Activated naive CD8-positive, alpha-beta T cell treated with anti-CD3 and anti-CD28 coated beads for 36 hours (primary cell): ENCODE measurements around the gene DES. TPM values are rescaled to one million over a fixed set of nuclear protein-coding genes. Genes with fewer than 3 reads are reported as not detected.

Source experiments
- DNase-seq: peaks from one replicate; pipeline ENCODE4 v3.0.0; 2021
- H3K27ac Mint-ChIP-seq: one replicate; pipeline ENCODE4 v1.8.0; 2022; ENCODE audit warnings: mild to moderate bottlenecking, moderate library complexity, mixed read lengths
- H3K27me3 Mint-ChIP-seq: one replicate; pipeline ENCODE4 v1.8.0; 2022; ENCODE audit warnings: mild to moderate bottlenecking, mixed read lengths
- H3K36me3 Mint-ChIP-seq: one replicate; pipeline ENCODE4 v1.8.0; 2021; ENCODE audit warnings: mild to moderate bottlenecking, mixed read lengths
- H3K4me1 Mint-ChIP-seq: one replicate; pipeline ENCODE4 v1.8.0; 2021; ENCODE audit warnings: mixed read lengths
- H3K4me3 Mint-ChIP-seq: one replicate; pipeline ENCODE4 v1.8.0; 2022; ENCODE audit warnings: mild to moderate bottlenecking, moderate library complexity, mixed read lengths
- H3K9me3 Mint-ChIP-seq: one replicate; pipeline ENCODE4 v1.8.0; 2022; ENCODE audit warnings: mixed read lengths
- total RNA-seq, 2 experiments: library from RNA; stranded (reverse); gene quantifications; one replicate each; pipeline ENCODE4 v1.2.3, GENCODE V29; 2021

DES gene
- total RNA-seq, 2 experiments from 2014 or later, result 0.26 to 0.39 TPM

DNA sequence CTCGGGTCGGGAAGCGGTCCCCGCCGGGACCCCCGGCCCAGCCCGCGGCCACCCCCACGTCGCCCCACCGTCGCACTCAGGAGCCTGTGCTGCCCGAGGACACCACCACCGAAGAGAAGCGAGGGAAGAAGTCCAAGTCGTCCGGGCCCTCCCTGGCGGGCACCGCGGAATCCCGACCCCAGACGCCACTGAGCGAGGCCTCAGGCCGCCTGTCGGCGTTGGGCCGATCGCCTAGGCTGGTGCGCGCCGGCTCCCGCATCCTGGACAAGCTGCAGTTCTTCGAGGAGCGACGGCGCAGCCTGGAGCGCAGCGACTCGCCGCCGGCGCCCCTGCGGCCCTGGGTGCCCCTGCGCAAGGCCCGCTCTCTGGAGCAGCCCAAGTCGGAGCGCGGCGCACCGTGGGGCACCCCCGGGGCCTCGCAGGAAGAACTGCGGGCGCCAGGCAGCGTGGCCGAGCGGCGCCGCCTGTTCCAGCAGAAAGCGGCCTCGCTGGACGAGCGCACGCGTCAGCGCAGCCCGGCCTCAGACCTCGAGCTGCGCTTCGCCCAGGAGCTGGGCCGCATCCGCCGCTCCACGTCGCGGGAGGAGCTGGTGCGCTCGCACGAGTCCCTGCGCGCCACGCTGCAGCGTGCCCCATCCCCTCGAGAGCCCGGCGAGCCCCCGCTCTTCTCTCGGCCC lies 30.1 kb downstream of the DES start:
- Mint-ChIP-seq H3K27ac (no peak overlapping the region), H3K4me1 (peaks cover 22% of the 10 kb centered on the region), H3K4me3 (peak overlapping the region; percentile 22), H3K27me3 (peaks cover 6% of the 10 kb centered on the region), H3K9me3 (no peaks in the 10 kb centered on the region), H3K36me3 (no peaks in the 10 kb centered on the region)
- peak; percentile 46 for DNase-seq

DNA sequence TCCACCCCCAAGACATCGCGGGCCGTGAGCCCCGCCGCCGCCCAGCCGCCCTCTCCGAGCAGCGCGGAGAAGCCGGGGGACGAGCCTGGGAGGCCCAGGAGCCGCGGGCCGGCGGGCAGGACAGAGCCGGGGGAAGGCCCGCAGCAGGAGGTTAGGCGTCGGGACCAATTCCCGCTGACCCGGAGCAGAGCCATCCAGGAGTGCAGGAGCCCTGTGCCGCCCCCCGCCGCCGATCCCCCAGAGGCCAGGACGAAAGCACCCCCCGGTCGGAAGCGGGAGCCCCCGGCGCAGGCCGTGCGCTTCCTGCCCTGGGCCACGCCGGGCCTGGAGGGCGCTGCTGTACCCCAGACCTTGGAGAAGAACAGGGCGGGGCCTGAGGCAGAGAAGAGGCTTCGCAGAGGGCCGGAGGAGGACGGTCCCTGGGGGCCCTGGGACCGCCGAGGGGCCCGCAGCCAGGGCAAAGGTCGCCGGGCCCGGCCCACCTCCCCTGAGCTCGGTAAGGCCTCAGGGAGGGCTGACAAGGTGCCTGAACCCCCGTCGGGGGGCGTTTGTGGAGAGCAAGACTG lies 30.7 kb downstream of the DES start:
- DNase-seq, result peak; percentile 61
- Mint-ChIP-seq H3K27ac (no peak overlapping the region), H3K4me3 (peak overlapping the region; percentile 47)

GRCh38 chr2:219449609-219450008 lies 31.4 kb downstream of the DES start:
- peaks cover 6% of the 10 kb centered on the region for H3K27me3 Mint-ChIP-seq
- no peak overlapping the region for H3K27ac Mint-ChIP-seq
- H3K36me3 Mint-ChIP-seq, result no peaks in the 10 kb centered on the region
- H3K9me3 Mint-ChIP-seq, result no peaks in the 10 kb centered on the region
- no peak overlapping the region for H3K4me3 Mint-ChIP-seq
- H3K4me1 Mint-ChIP-seq, result peaks cover 22% of the 10 kb centered on the region
- DNase-seq, result no peak

More for the DNA sequence above, 30.7 kb downstream of the DES start:
- H3K27me3 Mint-ChIP-seq, result peaks cover 6% of the 10 kb centered on the region
- H3K9me3 Mint-ChIP-seq, result no peaks in the 10 kb centered on the region
- peaks cover 22% of the 10 kb centered on the region for H3K4me1 Mint-ChIP-seq
- H3K36me3 Mint-ChIP-seq, result no peaks in the 10 kb centered on the region

- no peaks in the 10 kb centered on the region for H3K9me3 Mint-ChIP-seq
- DNase-seq, result no peak
- H3K27ac Mint-ChIP-seq, result no peak overlapping the region
- peaks cover 24% of the 10 kb centered on the region for H3K4me1 Mint-ChIP-seq
- H3K36me3 Mint-ChIP-seq, result no peaks in the 10 kb centered on the region
- H3K4me3 Mint-ChIP-seq, result no peak overlapping the region
- H3K27me3 Mint-ChIP-seq, result peaks cover 6% of the 10 kb centered on the region
Observed at GRCh38 chr2:219451661-219452360, 33.6 kb downstream of the DES start.

GRCh38 chr2:219452361-219453317 lies 34.5 kb downstream of the DES start:
- H3K27ac Mint-ChIP-seq, result no peak overlapping the region
- H3K9me3 Mint-ChIP-seq, result no peaks in the 10 kb centered on the region
- H3K4me1 Mint-ChIP-seq, result peaks cover 24% of the 10 kb centered on the region
- no peak overlapping the region for H3K4me3 Mint-ChIP-seq
- no peaks in the 10 kb centered on the region for H3K36me3 Mint-ChIP-seq
- no peak for DNase-seq
- H3K27me3 Mint-ChIP-seq, result peaks cover 6% of the 10 kb centered on the region

DNA sequence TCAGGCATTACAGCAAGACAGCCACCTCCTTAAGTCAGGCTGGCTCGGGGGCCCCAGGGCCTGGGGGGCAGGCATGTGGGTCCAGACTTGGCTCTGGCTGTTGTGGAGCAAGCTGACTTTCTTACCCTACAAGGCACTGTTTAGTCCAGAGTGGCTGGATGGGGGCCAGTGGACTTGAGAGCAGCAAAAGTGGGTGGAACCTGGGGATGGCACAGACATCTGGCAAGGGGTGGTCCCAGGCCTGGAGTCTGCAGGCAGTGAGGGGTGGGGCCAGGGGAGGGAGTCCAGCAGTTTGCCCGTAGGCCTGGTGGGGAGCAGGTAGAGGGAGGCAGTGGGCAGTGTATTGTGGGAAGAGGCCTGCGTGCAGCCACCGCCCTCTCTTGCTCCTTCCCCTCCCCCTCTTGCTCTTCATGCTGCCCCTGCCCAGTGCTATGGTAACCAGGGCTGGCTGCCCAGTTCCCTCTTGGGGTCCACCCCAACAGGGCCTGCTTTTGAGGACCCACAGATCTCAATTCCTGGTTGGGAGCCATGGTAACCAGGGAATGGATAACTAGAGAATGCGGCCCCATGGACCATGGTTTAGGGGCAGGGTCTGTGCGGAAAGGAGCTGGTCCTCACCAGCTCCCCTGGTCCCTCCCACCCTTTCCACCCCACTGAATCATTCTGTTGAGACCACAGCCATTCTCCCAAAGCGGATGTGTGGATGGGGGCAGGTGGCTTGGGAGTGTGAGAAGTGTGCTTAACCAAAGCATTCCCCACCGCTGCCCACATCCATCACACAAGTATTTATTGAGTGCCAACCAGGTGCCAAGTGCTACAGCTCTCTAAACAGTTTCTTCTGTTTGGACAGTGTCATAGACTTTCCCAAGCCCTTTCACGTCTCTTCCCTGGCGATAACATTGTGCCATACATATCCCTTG lies 35.8 kb downstream of the DES start:
- peaks cover 32% of the 10 kb centered on the region for H3K4me1 Mint-ChIP-seq
- no peak overlapping the region for H3K27ac Mint-ChIP-seq
- no peaks in the 10 kb centered on the region for H3K9me3 Mint-ChIP-seq
- H3K4me3 Mint-ChIP-seq, result no peak overlapping the region
- H3K27me3 Mint-ChIP-seq, result peaks cover 6% of the 10 kb centered on the region
- H3K36me3 Mint-ChIP-seq, result no peaks in the 10 kb centered on the region
- no peak for DNase-seq

GRCh38 chr2:219455581-219455980 lies 37.4 kb downstream of the DES start:
- Mint-ChIP-seq H3K27me3 (no peaks in the 10 kb centered on the region), H3K27ac (no peak overlapping the region), H3K9me3 (no peaks in the 10 kb centered on the region), H3K36me3 (no peaks in the 10 kb centered on the region), H3K4me1 (peaks cover 27% of the 10 kb centered on the region), H3K4me3 (no peak overlapping the region)
- DNase-seq, result no peak

DNA sequence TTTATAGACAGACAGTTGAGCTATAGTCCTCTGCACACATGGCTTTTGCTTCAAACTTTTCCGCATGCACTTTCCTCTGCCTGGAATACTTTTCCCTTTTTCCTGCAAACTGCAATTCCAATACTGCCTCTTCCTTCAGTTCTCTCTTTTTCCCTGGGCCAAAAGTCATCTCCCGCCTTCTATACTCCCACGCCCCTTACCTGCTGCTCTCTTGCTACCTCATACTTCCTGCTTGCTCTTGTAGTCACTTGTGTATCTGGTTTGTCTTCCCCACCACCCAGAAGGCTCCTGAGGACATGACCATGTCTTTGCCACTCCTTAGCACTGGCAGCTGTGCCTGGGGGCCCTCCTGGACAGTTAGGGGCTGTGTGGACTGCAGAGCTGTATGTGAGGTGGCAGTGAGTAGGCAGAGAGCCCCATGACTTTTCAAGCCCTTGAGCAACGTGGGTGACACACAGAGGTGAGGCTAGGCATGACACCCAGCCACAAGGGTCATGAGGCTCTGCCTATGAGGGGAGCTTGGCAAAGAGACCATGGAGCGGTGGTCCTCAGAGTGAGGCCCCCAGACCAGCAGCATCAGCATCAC lies 39.7 kb downstream of the DES start:
- Mint-ChIP-seq H3K4me1 (peaks cover 16% of the 10 kb centered on the region), H3K36me3 (no peaks in the 10 kb centered on the region), H3K27ac (no peak overlapping the region), H3K9me3 (no peaks in the 10 kb centered on the region), H3K4me3 (no peak overlapping the region), H3K27me3 (no peaks in the 10 kb centered on the region)
- DNase-seq, result peak; percentile 36

GRCh38 chr2:219458996-219459395 lies 40.8 kb downstream of the DES start:
- H3K27ac Mint-ChIP-seq, result no peak overlapping the region
- H3K4me3 Mint-ChIP-seq, result no peak overlapping the region
- no peaks in the 10 kb centered on the region for H3K9me3 Mint-ChIP-seq
- no peaks in the 10 kb centered on the region for H3K36me3 Mint-ChIP-seq
- DNase-seq, result no peak
- H3K4me1 Mint-ChIP-seq, result peaks cover 16% of the 10 kb centered on the region
- H3K27me3 Mint-ChIP-seq, result no peaks in the 10 kb centered on the region

GRCh38 chr2:219459460-219460311 lies 41.5 kb downstream of the DES start:
- Mint-ChIP-seq H3K4me3 (no peak overlapping the region), H3K9me3 (no peaks in the 10 kb centered on the region), H3K36me3 (no peaks in the 10 kb centered on the region), H3K27me3 (no peaks in the 10 kb centered on the region), H3K27ac (no peak overlapping the region), H3K4me1 (peaks cover 16% of the 10 kb centered on the region)
- DNase-seq, result peak; percentile 41

GRCh38 chr2:219460424-219460926 lies 42.3 kb downstream of the DES start:
- DNase-seq, result no peak
- Mint-ChIP-seq H3K36me3 (no peaks in the 10 kb centered on the region), H3K4me3 (no peak overlapping the region), H3K27me3 (no peaks in the 10 kb centered on the region), H3K9me3 (no peaks in the 10 kb centered on the region), H3K4me1 (peaks cover 15% of the 10 kb centered on the region), H3K27ac (no peak overlapping the region)

GRCh38 chr2:219461047-219461514 lies 42.9 kb downstream of the DES start:
- no peak overlapping the region for H3K27ac Mint-ChIP-seq
- H3K9me3 Mint-ChIP-seq, result no peaks in the 10 kb centered on the region
- DNase-seq, result peak; percentile 42
- H3K36me3 Mint-ChIP-seq, result no peaks in the 10 kb centered on the region
- H3K4me3 Mint-ChIP-seq, result no peak overlapping the region
- peaks cover 12% of the 10 kb centered on the region for H3K4me1 Mint-ChIP-seq
- no peaks in the 10 kb centered on the region for H3K27me3 Mint-ChIP-seq

GRCh38 chr2:219461669-219462068 lies 43.5 kb downstream of the DES start:
- H3K9me3 Mint-ChIP-seq, result no peaks in the 10 kb centered on the region
- no peaks in the 10 kb centered on the region for H3K36me3 Mint-ChIP-seq
- H3K27me3 Mint-ChIP-seq, result no peaks in the 10 kb centered on the region
- DNase-seq, result no peak
- H3K27ac Mint-ChIP-seq, result no peak overlapping the region
- peaks cover 12% of the 10 kb centered on the region for H3K4me1 Mint-ChIP-seq
- no peak overlapping the region for H3K4me3 Mint-ChIP-seq
